NCI-H2029 (cell line): ENCODE measurements around the gene TMEM209.
"Not testable (repeated sequence)": the region's sequence is repeated elsewhere in the genome, so short reads cannot be mapped to it uniquely, and the experiment has no call there.

Source experiments
- DNase-seq: peaks from one replicate; lab custom pipeline; 2025; lab: John Stamatoyannopoulos, UW

The TMEM209 gene

DNA sequence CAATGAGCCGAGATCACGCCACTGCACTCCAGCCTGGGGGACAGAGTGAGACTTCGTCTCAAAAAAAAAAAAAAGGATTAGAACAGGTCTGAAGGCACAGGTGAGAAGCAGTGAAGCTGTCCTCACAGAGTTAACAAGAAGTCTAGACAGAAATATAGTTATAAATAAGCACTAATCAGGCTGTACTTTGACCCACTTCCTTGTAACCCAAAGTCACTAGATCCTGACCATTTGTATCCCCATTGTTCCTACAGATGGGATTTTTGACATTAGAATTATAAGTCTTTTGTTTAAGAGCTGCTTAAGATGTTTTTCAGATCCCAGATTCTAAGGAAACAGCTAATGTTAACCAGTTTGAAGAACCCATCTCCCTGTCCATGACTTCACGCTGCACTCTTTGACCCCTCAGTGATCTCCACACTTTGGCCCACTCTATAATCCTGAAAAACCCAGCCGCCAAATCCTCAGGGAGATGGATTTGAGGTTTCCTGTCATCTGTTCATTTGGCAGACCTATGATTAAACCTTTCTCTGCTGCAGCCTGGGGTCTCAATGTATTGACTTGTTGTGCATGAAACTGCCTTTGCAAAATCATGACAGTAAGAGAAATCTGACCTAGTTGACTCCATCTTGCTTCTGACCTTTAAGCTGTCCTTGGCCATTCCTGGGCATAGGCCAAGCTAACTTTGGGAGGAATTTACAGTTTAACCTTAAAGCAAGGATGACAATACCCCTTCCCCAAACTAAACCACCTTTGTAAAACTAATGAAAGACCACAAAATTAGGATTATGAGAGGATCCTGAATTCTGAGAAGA, 13.8 kb upstream of the TMEM209 start:
- no peak for DNase-seq

DNA sequence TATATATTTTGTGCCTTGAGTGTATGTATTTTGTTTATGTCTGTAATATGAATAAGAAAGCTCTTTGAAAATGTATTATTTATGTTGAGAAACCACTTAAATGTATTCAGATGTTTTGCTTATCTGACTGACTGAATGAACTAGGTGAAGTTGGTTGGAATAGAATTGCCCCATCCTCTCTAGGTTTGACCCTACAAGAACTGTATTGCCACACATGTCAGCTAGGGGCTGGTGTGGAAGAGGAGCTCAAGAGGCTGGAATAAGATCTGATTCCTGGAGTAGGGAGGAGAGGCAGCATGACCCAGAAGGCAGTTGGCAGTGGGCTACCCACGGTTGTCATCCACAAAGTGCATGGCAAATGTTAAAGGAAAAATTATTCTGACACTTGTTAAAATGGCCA, 11.5 kb upstream of the TMEM209 start:
- DNase-seq, result no peak

DNA sequence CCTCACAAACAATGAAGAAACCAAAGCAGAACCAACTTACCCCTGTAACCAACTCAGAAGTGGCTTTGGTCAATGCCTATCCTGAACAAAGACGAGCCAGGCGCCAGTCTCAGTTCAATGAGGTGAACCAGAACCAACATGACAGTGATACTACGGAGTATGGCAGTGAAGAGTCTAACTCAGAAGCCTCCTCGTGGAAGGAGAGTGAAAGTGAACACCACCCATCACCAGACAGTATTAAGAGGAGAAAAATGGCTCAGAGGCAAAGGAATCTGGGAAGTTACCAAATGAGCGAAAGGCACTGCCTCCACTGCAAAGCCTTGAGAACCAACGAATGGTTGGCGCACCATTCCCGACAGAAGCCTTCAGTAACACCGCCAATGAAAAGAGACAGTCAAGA, 10.8 kb upstream of the TMEM209 start:
- no peak for DNase-seq

DNA sequence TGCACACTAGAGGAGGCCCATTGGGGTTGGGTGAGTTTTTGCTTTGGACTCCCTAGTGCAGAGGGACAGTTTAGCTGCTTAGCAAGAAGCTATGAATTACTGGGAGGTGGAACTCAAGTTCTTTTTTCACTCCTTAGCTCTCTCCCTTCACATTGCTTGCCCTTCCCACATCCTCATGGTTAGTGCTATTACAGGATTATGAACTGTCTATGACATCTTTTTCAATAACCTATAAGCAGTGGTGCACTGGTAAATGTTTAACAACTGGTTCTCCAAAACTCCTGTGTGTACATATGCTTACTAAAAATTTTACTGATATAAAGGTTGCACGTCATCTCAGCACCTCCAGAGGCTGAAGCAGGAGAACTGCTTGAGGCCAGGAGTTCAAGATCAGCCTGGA, 8.6 kb upstream of the TMEM209 start:
- no peak for DNase-seq

DNA sequence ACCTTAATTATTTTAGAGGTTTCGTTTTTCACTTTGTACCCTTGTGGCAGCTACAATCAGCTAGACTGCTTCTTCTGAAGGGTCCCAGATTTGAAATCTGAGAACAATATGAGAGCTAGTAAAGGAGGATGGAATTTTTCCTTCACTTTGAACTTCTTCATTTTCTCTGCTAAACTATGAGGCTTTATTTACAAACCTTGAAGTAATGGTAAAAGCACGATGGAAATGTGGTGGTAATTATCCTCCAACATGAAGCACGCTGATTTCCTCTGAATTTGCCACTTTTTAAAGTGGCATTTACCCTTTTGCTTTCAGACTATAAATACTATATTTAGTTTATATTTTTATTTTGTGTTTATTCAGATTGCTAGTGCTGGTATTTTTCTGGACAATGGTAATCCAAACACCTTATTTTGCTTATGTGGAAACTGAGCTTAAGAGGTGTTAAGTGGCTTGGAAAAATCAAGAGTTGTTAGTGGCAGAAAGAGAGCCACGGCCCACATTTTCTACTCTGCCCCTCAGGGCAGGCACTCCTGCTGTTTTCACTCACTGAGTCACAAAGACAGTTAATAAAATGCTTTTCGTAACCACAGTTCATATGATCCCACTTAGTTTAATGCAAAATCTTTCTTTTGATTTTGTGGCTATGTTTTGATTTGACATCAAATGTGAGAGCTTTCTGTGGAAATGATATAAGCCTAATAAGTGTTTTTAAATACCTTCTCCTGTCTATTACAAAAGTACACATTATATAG, 5.2 kb upstream of the TMEM209 start:
- DNase-seq, result no peak

DNA sequence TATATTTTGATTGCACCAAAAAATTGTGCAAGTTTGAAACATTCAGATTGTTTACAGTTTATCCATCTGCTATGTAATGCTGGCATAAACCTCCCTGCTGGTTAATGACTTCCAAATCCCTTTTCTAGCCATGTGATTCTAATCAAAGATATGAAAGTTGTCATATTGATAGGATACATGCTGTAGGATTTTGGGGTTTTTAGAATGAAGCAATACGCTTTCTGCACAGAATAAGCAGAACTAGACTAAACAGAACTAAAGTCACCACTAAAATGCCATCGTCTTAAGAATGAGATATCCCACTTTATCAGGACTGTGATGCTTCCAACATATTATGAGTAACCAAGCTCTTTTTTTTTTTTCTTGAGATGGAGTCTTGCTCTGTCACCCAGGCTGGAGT, 3.3 kb upstream of the TMEM209 start:
- DNase-seq, result no peak

DNA sequence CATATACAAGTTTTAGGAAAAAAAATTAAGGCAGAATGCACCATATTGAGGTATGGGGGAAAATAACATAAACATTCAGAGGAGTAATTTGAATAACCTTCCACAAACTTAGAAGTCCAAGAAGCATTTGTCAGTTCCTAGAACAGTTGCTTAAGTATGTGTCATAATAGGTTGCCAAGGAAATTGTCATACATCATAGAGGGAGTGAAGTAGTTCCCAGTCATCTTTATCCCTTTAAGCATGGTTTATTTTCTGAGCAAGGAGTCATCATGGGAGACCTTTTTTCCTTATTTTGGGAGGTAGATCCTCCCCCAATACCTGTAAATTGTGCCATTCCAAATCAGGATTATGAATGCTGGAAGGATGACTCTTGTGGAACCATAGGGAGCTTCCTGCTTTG, 2.4 kb upstream of the TMEM209 start, which contains the start of gene SSMEM1:
SSMEM1 (plus strand) TSS at position 219 of the 400 bp plus-strand sequence; CDS start at position 270, 51 bp downstream.
- DNase-seq, result no peak

DNA sequence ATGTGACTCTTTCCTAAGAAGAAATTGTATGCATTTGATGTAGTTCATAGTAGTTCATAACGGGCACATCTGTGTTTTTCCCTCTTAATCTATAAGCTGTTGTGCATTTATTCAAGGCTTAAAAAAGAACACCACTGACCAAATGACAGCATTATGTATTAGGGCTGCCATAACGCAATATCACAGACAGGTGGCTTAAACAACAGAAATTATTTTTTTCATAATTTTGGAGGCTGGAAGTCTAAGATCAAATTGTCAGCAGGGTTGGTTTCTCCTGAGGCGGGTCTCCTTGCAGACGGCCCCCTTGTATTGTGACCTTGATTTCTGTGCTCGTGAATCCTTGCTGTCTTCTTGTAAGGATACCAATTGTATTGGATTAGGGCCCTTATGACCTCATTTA, 1.8 kb upstream of the TMEM209 start:
- DNase-seq, result no peak

DNA sequence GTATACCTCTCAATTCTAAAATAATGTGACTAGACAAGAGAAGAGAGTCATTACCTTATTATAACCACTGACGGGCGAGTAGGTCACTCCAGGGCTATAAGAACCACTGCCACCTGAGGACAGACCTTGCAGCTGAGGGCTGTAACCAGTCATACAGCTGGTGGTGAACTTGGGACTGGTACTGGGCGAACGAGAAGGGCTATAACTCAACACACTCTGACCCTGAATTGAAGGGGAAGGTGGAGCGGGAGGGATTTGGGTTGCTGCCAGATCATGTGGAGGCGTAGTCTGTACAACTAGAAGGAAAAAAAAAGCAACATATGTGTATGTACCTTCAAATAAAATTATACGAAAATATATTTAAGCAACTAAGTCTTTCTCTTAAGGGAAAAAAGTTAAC, 3.4 kb downstream of the TMEM209 start:
- no peak for DNase-seq

DNA sequence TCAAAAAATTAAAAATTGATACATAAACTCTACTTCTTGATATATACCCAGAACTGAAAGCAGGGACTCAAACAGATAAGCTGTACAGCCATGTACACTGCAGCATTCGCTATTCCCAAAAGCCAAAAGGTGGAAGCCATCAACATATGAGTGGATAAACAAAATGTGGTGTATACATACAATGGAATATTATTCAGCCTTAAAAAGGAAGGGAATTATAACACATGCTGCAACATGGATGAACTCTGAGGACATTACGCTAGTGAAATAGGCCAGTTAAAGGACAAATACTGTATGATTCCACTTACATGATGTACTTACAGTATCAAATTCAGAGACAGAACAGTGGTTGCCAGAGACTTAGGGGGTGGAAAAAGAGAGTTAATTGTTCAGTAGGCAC, 8.1 kb downstream of the TMEM209 start:
- DNase-seq, result no peak

DNA sequence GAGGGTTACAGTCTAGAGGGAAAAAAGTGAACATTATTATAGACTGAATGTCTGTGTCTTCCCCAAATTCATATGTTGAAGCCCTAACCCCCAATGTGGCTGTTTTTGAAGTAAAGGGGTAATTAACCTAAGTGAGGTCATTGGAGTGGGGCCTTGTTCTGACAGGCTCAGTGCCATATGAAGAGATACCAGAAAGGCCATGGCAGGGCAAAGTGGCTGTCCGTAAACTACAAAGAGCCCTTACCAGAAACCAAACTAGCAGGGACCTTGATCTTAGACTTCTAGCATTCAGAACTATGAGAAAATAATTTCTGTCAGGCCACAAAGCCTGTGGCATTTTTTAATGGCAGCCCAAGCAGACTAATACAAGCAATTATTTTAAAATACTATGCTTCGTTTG, 8.7 kb downstream of the TMEM209 start:
- DNase-seq, result no peak

DNA sequence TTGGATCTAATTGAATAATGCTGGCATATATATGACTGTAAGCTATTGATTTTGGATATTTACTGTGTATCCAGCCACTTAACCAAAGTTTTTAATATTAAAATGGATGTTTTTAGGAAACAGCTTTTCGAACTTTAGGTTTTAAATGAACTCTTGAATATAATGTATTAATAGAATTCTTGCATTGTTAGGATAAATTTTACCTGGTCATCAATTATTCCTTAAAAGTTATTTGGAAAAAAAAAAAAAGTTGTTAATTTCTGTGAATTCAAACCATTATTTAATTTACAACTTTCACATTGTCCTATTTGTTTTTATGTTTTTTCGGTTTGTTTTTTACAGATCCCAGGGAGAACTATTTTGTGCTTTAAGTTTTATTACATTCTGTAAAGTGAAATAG, 9.8 kb downstream of the TMEM209 start:
- DNase-seq, result no peak

DNA sequence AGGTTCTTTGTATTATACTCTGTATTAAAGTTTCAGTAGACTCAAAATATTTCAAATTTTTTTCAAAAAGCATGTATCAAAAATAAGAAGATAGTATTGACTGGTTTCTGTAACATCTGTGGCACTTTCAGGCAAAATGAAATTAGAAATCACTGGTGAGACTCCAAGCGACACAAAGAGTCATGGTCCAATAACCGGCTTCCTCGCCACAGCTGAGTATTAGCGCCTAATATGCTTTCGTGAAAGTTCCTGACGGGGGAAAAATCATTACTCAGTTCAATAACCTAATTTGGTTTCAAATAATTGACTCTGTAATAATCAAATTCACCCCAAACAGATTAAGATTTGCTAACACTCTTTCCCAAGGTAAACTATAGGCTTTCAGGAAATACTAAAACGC, 13.4 kb downstream of the TMEM209 start:
- DNase-seq, result no peak

DNA sequence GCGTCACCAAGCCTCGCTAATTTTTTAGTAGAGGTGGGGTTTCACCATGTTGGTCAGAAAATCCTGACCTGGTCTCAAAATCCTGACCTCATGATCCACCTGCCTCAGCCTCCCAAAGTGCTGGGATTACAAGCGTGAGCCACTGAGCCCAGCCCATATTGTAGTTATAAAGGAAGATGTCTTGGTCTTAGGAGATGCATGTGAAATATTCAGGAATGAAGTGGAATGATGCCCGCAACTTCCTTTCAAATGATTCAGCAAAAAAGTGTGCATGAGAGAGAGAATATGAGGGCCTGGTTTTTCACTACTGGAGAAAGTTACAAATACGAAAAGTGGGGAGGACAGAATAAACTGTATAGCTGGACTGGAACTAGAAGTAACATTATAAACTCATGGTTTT, 15.9 kb downstream of the TMEM209 start:
- no peak for DNase-seq

DNA sequence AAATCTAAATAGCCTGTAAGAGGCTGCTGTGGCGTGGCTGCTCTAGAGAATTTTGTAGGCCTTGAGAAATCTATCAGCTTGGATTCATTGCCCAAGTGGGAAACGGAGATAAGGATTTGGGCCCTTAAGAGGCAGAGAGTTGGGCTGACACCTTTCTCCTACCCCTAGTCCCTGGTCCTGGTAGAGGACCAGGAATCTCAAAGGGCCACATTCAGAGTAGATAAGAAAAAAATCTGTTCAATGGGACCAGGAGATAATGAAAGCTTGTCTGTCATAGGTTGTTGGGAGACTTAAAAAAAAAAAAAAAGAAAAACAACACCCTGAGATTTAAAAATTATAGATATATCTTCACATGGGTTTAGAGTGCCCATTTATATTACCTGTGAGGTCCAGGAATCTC, 17.8 kb downstream of the TMEM209 start:
- no peak for DNase-seq

DNA sequence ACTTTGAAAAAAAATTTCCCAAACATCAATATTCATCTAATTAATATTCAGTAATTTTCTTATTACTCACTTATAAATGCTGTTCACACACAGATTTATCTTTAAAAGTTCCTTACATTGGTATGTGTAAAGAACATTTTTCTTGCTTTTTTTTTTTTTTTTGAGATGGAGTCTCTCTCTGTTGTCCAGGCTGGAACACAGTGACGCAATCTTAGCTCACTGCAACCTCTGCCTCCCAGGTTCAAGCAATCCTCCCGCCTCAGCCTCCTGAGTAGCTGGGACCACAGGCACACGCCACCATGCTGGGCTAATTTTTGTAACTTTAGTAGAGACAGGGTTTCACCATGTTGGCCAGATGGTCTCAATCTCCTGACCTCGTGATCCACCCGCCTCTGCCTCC, 20.9 kb downstream of the TMEM209 start:
- DNase-seq, result not testable (repeated sequence)

DNA sequence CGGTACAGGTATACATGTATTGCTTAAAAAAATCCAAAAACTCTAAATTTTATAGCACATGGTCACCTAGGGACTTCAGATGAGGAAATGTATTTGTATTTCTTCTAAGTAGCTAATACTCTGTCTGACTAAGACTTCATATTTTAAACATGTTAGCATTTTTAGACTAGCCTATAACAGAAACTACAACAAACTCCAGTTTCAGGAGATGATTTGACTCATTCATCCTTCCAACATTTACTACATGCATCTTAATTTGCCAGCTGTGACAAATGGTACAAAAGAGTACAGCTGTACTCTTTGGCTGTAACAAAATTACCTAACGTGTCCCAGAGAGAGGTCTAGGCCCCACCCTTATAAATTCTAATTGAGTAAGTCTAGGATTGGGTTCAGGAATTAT, 22.2 kb downstream of the TMEM209 start:
- no peak for DNase-seq

DNA sequence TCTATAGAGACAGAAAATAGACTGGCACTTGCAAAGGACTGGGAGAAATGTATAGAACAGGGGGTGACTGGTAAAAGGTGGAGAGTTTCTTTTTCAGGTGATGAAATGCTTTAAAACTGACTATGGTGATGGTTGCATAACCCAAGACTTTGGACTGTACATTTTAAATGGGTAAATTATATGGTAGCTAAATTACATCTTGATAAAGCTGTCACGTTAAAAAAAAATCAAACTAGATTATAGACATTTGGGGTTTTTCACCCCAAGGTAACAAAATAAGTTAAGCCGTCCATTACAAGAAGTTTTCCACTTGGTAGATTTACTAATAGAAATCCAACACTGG, 24.0 kb downstream of the TMEM209 start:
- DNase-seq, result no peak

DNA sequence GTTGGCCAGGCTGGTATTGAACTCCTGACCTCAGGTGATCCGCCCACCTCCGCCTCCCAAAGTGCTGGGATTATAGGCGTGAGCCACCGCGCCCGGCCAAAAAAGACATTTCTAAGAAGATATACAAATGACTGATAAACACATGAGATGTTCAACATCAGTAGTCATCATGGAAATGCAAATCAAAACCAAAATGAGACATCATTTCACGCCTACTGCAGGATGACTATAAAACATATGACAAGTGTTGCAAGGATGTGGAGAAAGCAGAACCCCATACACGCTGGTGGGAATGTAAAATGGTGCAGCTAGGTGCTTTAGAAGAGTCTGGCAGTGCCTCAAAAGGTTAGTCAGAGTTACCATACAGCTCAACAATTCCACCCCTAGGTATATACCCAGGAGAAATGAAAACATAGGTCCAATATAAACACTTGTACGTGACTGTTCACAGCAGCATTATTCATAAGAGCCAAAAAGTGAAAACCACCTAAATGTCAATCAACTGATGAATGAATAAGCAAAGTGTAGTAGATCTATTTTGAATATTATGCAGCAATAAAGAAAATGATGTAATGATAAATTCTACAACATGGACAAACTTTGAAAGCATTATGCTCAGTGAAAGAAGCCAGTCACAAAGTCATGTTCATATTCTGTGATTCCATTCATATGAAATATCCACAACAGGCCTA, 24.5 kb downstream of the TMEM209 start:
- DNase-seq, result no peak

DNA sequence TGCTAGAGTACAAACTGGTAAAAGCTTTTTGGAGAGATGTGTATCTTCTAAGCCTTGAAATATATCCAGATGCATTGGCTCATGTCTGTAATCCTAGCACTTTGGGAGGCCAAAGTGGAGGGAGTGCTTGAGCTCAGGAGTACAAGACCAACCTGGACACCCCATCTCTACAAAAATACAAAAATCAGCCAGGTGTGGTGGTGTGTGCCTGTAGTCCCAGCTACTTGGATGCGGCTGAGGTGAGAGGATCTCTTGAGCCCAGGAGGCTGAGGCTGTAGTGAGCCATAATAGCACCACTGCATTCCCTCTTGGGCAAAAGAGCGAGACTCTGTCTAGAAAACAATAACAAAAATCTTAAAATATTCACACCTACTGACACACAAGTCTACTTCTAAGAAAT, 25.6 kb downstream of the TMEM209 start:
- DNase-seq, result no peak

DNA sequence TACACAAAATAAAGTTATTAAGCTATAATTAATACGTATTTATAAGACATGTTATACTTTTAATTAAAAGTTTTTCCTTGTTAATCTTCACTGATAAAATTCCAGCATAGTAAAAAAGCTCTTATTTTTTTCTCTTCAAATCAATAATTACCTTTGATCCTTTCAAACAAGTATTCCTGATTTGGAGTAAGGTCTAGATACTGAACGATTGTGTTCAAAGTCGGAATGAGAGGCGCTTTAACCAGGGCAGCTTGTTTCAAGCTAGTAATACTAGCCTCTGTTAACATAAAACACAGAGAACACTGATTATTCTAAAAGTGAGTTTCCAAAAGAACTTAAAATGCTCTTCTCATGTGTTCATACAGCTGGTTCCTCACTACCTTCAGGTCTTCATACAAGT, 27.0 kb downstream of the TMEM209 start:
- no peak for DNase-seq

DNA sequence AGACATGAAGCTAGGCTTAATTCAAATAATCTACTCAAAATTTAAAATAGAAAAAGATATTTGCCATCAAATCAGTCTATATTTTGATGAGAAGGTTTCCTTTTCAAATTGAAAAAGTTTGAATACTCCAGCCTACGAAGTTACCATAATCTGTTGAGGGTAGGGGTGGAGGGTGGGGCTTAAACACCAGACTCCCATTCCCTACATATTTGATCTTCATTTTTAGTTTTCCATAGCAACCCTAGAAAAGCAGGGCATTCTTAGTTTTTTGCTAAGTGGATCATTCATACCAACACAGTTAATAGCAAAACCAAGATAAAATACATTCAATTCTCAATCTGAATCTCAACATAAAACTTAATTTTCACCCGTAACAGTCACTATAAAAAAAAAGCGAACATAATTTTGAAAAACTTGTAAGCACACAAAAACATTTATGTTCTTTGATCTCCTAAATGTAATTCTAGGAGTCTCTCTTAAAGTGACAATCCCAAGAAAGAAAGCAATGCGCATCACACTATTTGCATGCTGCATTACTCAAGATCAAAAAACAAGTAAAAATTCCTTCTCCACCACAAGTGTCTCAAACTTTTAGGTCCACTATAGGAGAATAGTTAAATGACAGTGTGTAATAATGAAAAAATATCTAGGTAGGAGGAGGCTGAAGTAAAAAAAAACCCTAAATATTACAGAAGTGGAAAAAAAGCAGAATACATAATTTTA, 30.8 kb downstream of the TMEM209 start:
- DNase-seq, result no peak
